ENCODE results near the gene NT5C3B.

Gene NT5C3B

DNA sequence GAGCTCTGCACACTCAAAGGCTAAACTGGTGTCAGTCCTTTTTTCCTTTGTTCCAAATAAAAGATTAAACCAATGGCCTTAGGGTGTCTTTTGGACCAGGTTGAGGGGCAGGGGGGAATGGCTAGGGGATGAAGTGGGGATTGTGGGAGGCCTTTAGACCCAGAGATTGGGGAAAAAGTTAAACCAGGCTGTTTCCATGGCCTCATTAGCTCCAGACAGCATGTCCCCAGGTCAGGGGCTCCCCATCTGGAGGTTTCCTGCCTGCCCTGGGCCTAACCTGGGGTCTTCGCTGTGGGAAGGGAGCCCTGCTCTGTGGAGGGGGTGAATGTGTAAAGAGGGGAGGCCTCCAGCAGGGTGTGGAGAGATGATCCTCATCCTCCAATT, 12.9 kb downstream of the NT5C3B start:
- no peak for DNase-seq (ENCODE audit: low spot score)
- TF ChIP-seq, protein P1, sequence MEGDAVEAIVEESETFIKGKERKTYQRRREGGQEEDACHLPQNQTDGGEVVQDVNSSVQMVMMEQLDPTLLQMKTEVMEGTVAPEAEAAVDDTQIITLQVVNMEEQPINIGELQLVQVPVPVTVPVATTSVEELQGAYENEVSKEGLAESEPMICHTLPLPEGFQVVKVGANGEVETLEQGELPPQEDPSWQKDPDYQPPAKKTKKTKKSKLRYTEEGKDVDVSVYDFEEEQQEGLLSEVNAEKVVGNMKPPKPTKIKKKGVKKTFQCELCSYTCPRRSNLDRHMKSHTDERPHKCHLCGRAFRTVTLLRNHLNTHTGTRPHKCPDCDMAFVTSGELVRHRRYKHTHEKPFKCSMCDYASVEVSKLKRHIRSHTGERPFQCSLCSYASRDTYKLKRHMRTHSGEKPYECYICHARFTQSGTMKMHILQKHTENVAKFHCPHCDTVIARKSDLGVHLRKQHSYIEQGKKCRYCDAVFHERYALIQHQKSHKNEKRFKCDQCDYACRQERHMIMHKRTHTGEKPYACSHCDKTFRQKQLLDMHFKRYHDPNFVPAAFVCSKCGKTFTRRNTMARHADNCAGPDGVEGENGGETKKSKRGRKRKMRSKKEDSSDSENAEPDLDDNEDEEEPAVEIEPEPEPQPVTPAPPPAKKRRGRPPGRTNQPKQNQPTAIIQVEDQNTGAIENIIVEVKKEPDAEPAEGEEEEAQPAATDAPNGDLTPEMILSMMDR (IDR thresholded peaks at IDR 0.05; ENCODE audit: extremely low read depth, missing control alignments), result no peak

DNA sequence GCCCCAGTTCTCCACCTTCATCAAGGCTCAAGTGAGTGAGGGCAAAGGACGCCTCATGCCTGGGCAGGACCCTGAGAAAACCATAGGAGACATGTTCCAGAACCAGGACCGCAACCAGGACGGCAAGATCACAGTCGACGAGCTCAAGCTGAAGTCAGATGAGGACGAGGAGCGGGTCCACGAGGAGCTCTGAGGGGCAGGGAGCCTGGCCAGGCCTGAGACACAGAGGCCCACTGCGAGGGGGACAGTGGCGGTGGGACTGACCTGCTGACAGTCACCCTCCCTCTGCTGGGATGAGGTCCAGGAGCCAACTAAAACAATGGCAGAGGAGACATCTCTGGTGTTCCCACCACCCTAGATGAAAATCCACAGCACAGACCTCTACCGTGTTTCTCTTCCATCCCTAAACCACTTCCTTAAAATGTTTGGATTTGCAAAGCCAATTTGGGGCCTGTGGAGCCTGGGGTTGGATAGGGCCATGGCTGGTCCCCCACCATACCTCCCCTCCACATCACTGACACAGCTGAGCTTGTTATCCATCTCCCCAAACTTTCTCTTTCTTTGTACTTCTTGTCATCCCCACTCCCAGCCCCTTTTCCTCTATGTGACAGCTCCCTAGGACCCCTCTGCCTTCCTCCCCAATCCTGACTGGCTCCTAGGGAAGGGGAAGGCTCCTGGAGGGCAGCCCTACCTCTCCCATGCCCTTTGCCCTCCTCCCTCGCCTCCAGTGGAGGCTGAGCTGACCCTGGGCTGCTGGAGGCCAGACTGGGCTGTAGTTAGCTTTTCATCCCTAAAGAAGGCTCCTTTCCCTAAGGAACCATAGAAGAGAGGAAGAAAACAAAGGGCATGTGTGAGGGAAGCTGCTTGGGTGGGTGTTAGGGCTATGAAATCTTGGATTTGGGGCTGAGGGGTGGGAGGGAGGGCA, 13.6 kb downstream of the NT5C3B start:
- TF ChIP-seq, protein P1 (IDR thresholded peaks at IDR 0.05; ENCODE audit: extremely low read depth, missing control alignments), result no peak
- DNase-seq (ENCODE audit: low spot score), result no peak

DNA sequence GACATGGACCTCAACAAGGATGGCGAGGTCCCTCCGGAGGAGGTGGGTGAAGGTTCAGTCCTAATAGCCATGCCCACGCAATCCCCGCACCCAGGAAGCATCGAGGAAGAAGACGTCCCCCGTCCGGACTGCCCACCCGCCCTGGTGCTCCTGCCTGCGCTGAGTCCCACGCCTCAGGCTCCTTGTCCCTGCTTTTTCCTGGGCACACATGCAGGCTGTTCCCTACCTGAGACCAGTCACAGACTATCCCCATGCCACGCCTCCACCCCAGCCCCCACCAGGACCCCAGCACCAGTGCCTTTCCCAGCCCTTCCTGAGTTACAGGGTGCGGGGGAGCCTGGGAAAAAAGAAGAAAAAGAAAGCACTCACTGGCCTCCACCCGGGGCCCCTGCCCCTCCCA, 14.3 kb downstream of the NT5C3B start:
- TF ChIP-seq, protein P1 (IDR thresholded peaks at IDR 0.05; ENCODE audit: extremely low read depth, missing control alignments), result no peak
- no peak for DNase-seq (ENCODE audit: low spot score)

DNA sequence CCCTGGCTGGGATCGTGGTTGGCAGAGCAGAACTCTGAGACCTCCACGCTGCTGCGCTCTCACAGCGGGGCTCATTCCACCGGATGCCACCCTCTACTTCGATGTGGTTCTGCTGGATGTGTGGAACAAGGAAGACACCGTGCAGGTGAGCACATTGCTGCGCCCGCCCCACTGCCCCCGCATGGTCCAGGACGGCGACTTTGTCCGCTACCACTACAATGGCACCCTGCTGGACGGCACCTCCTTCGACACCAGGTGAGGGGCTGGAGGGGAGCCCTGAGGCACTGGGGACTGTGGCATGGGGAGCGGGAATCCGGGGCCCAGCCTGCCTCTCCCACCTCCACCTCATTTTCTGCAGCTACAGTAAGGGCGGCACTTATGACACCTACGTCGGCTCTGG, 18.0 kb downstream of the NT5C3B start:
- no peak for DNase-seq (ENCODE audit: low spot score)
- TF ChIP-seq, protein P1 (IDR thresholded peaks at IDR 0.05; ENCODE audit: extremely low read depth, missing control alignments), result no peak

DNA sequence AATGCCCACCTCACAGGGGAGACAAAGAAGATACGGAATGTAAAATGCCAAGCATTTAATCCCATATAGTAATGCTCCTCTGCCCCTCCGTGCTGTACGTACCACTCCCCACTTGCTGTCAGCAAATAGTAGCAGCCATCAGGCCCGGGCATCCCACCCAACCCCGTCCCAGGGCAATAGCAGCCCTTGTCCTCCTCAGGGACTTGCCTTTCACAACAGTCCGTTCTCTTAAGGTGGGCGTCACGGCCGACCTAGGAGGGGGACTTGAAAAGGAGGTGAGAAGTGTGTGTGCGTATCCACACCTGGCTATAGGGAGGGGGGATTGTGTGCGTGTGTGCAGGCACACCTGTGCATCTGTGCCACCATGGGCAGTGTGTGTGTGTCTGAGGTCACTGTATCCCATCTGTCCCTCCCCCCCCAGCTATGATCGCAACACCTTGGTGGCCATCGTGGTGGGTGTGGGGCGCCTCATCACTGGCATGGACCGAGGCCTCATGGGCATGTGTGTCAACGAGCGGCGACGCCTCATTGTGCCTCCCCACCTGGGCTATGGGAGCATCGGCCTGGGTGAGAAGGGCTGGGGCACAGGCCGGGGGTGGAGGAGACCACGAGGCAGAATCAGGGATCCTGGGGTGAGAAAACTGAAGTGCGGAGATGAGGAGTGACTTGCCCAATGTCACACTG, 19.3 kb downstream of the NT5C3B start:
- TF ChIP-seq, protein P1 (IDR thresholded peaks at IDR 0.05; ENCODE audit: extremely low read depth, missing control alignments), result no peak
- no peak for DNase-seq (ENCODE audit: low spot score)

DNA sequence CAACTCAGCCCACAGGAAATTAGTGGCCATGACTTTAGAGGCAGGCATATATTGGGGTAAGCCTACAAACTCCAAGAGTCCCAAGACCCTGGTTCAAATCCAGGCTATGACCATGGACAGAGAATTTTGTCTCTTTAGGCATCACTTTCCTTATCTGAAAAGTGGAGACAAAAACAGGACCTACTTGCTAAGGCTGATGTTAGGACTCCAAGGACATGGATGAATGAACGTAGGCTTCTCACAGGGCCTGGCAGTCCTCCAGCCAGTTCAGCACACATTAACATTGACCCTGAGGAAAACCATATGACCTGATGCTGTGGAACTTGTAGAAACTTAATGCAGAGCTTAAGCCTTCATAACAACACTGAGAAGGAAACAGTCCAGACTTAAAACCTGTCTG, 21.8 kb downstream of the NT5C3B start:
- DNase-seq (ENCODE audit: low spot score), result no peak
- TF ChIP-seq, protein P1 (IDR thresholded peaks at IDR 0.05; ENCODE audit: extremely low read depth, missing control alignments), result no peak

DNA sequence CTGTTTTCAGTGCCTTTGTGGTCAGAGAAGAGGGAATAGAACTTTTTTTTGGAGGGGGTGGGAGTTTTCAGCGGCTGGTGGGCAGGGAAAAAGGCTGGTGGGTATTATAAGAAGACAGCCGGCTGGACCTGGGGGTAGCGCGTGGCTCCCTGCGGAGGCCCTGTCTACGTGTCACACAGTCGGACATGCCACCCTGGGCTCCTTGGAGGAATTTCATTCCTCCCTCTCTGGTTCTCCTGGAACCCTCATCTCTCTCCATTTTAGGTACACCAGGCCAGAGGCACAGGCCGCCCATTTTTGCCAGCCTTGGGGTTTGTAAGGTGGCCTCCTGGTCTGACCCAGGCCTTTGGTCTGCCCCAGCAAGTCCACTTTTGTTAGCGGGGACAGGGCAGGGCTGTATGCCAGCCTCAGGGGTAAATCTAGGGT, 22.3 kb downstream of the NT5C3B start:
- no peak for DNase-seq (ENCODE audit: low spot score)
- TF ChIP-seq, protein P1 (IDR thresholded peaks at IDR 0.05; ENCODE audit: extremely low read depth, missing control alignments), result no peak
